H1 (cell line): ENCODE results near the gene PCBP4. TPM values are rescaled to one million over a fixed set of nuclear protein-coding genes. Genes with fewer than 3 reads are reported as not detected.

Experiments used
- CTCF ChIA-PET: fragments of 300-600 bp; sonication (Branson Sonifier 250); formaldehyde crosslinking; loops from one replicate; lab custom pipeline; 2021; ENCODE audit not compliant: partially characterized antibody; lab: Charles Lee
- POLR2A ChIA-PET: fragments of 300-600 bp; sonication (Branson Sonifier 250); formaldehyde crosslinking; loops from one replicate; lab custom pipeline; 2021; ENCODE audit warnings: inconsistent platforms; ENCODE audit not compliant: partially characterized antibody; lab: Charles Lee
- DNase-seq, 2 experiments: peaks; one replicate each; pipeline versions ENCODE4 v3.0.0 to v3.0.0-alpha.2; 2010 to 2022; ENCODE audit warnings: low spot score in 2 of 2, low read depth in 1 of 2, mixed read lengths in 1 of 2
- FAIRE-seq: peaks from 2 replicates; lab custom pipeline; 2011; peaks lifted over from hg19 to GRCh38; lab: Jason Lieb, UNC
- H2AFZ ChIP-seq: 2 replicates; pipeline ENCODE4 v1.8.1; 2012; ENCODE audit warnings: low read length, inconsistent platforms
- H2AK5ac ChIP-seq: 2 replicates; pipeline ENCODE4 v1.6.1; 2013; ENCODE audit warnings: low read depth, low read length
- H2BK120ac ChIP-seq: replicated peaks from 2 replicates; pipeline ENCODE3; 2013; ENCODE audit warnings: low read depth, low read length, inconsistent platforms
- H2BK12ac ChIP-seq: 2 replicates; pipeline ENCODE4 v1.6.1; 2013; ENCODE audit warnings: low read depth, low read length
- H2BK15ac ChIP-seq: 2 replicates; pipeline ENCODE4 v1.6.1; 2013; ENCODE audit warnings: low read length
- H2BK20ac ChIP-seq: 2 replicates; pipeline ENCODE4 v1.6.1; 2013; ENCODE audit warnings: low read length
- H2BK5ac ChIP-seq: 2 replicates; pipeline ENCODE4 v1.6.1; 2013; ENCODE audit warnings: low read depth, low read length
- H3K14ac ChIP-seq: 2 replicates; pipeline ENCODE4 v1.6.1; 2013; ENCODE audit warnings: inconsistent platforms; ENCODE audit not compliant: insufficient read length
- H3K18ac ChIP-seq: 2 replicates; pipeline ENCODE4 v1.6.1; 2013; ENCODE audit warnings: low read length; ENCODE audit errors: extremely low read depth
- H3K23ac ChIP-seq: 2 replicates; pipeline ENCODE4 v1.6.1; 2013; ENCODE audit warnings: inconsistent platforms; ENCODE audit not compliant: insufficient read length
- H3K23me2 ChIP-seq: 2 replicates; pipeline ENCODE4 v1.6.1; 2013; ENCODE audit warnings: low read depth, low read length
- H3K27ac ChIP-seq: 2 replicates; pipeline ENCODE4 v1.6.1; 2011; ENCODE audit warnings: low read depth, low read length, inconsistent platforms
- H3K27me3 ChIP-seq, 4 experiments: replicated peaks in 1 of 4; 1 replicate in 1 of 4; 2 replicates in 3 of 4; pipeline versions ENCODE4 v1.6.1 to v1.8.1; 2011 to 2013; ENCODE audit warnings: low read length in 3 of 4, mild to moderate bottlenecking in 3 of 4, inconsistent platforms in 2 of 4, mixed read lengths in 2 of 4, moderate library complexity in 1 of 4; ENCODE audit not compliant: control insufficient read depth in 3 of 4, insufficient read depth in 3 of 4; ENCODE audit errors: extremely low read depth in 1 of 4
- H3K36me3 ChIP-seq, 4 experiments: 2 replicates each; pipeline versions ENCODE4 v1.6.1 to v1.8.1; 2011 to 2013; ENCODE audit warnings: mild to moderate bottlenecking in 4 of 4, low read length in 3 of 4, moderate library complexity in 2 of 4, control low read depth in 1 of 4, inconsistent platforms in 1 of 4; ENCODE audit not compliant: insufficient read depth in 4 of 4, control insufficient read depth in 2 of 4
- H3K4ac ChIP-seq: replicated peaks from 2 replicates; pipeline ENCODE3; 2013; ENCODE audit warnings: low read length, low read depth, mixed read lengths, inconsistent platforms; ENCODE audit not compliant: insufficient read length
- H3K4me1 ChIP-seq, 4 experiments: replicated peaks in 1 of 4; 1 replicate in 1 of 4; 2 replicates in 3 of 4; pipeline versions ENCODE4 v1.6.1 to v1.8.1; 2011 to 2013; ENCODE audit warnings: low read length in 3 of 4, inconsistent platforms in 2 of 4, mixed read lengths in 1 of 4; ENCODE audit not compliant: insufficient read depth in 4 of 4, control insufficient read depth in 3 of 4
- H3K4me2 ChIP-seq, 2 experiments: 2 replicates each; pipeline versions ENCODE4 v1.6.1 to v1.8.1; 2011 to 2013; ENCODE audit warnings: low read depth in 2 of 2, low read length in 2 of 2, control low read depth in 1 of 2, inconsistent platforms in 1 of 2, mild to moderate bottlenecking in 1 of 2; ENCODE audit not compliant: insufficient read depth in 1 of 2
- H3K4me3 ChIP-seq, 4 experiments: fragments of 200-600, 300-600 bp in 1 of 4; sonication (generic), shearing (Covaris generic), sonication (Bioruptor Twin) in 1 of 4; 2 replicates each; pipeline versions ENCODE4 v1.5.1 to v1.8.1; 2011 to 2016; ENCODE audit warnings: low read length in 4 of 4, low read depth in 3 of 4, control low read depth in 2 of 4, inconsistent platforms in 2 of 4, mild to moderate bottlenecking in 2 of 4, mixed read lengths in 1 of 4, moderate library complexity in 1 of 4; ENCODE audit not compliant: insufficient read depth in 2 of 4; ENCODE audit errors: extremely low read depth in 1 of 4
- H3K56ac ChIP-seq: replicated peaks from 2 replicates; pipeline ENCODE3; 2013; ENCODE audit warnings: low read depth, mild to moderate bottlenecking, mixed read lengths, low read length, inconsistent platforms; ENCODE audit not compliant: insufficient read length
- H3K79me1 ChIP-seq: 2 replicates; pipeline ENCODE4 v1.6.1; 2013; ENCODE audit warnings: low read depth, low read length, control low read depth
- H3K79me2 ChIP-seq, 2 experiments: 2 replicates each; pipeline versions ENCODE4 v1.6.1 to v1.8.1; 2012 to 2013; ENCODE audit warnings: low read length in 2 of 2, mild to moderate bottlenecking in 2 of 2, inconsistent platforms in 1 of 2; ENCODE audit not compliant: insufficient read depth in 2 of 2, control insufficient read depth in 1 of 2
- H3K9ac ChIP-seq, 4 experiments: replicated peaks in 1 of 4; 1 replicate in 1 of 4; 2 replicates in 3 of 4; pipeline versions ENCODE4 v1.6.1 to v1.8.1; 2011 to 2013; ENCODE audit warnings: low read depth in 3 of 4, low read length in 3 of 4, control low read depth in 2 of 4, mild to moderate bottlenecking in 2 of 4, moderate library complexity in 2 of 4, inconsistent platforms in 1 of 4; ENCODE audit errors: extremely low read depth in 1 of 4
- H3K9me3 ChIP-seq, 2 experiments: 2 replicates each; pipeline versions ENCODE4 v1.6.1 to v1.8.1; 2012 to 2013; ENCODE audit warnings: mild to moderate bottlenecking in 2 of 2, moderate library complexity in 2 of 2, control low read depth in 1 of 2, inconsistent platforms in 1 of 2, low read depth in 1 of 2, low read length in 1 of 2, mixed read lengths in 1 of 2; ENCODE audit not compliant: insufficient read depth in 2 of 2
- H4K20me1 ChIP-seq, 2 experiments: replicated peaks in 1 of 2; 2 replicates each; pipeline versions ENCODE3 to v1.8.1; 2011 to 2013; ENCODE audit warnings: inconsistent platforms in 2 of 2, low read length in 2 of 2, mild to moderate bottlenecking in 1 of 2; ENCODE audit not compliant: insufficient read depth in 2 of 2, control insufficient read depth in 1 of 2
- H4K5ac ChIP-seq: 2 replicates; pipeline ENCODE4 v1.6.1; 2013; ENCODE audit warnings: low read length, low read depth, mixed read lengths, inconsistent platforms; ENCODE audit not compliant: insufficient read length
- H4K8ac ChIP-seq: 2 replicates; pipeline ENCODE4 v1.8.0; 2013; ENCODE audit warnings: mild to moderate bottlenecking, moderate library complexity, low read length, inconsistent platforms; ENCODE audit not compliant: insufficient read depth; ENCODE audit errors: extremely low read depth
- H4K91ac ChIP-seq: replicated peaks from 2 replicates; pipeline ENCODE3; 2013; ENCODE audit warnings: low read length, mixed read lengths, inconsistent platforms; ENCODE audit not compliant: insufficient read length
- BRCA1 ChIP-seq: IDR thresholded peaks from 2 replicates; pipeline ENCODE4 v1.6.1; 2012; ENCODE audit warnings: low read depth, low read length, improper control_type of control experiment
- KDM1A ChIP-seq: fragments of 200-600, 300-600 bp; sonication (generic); IDR thresholded peaks from 2 replicates; pipeline ENCODE4 v1.7.1; 2016; ENCODE audit warnings: mild to moderate bottlenecking, low read length, borderline replicate concordance
- WGBS, 2 experiments: shearing (Covaris generic) in 1 of 2; methylation state at CpG; one replicate each; pipeline versions ENCODE4 v1.1.6 to v1.1.7; 2013 to 2015; ENCODE audit warnings: low lambda C conversion rate in 2 of 2, mixed read lengths in 2 of 2, inconsistent platforms in 1 of 2, low coverage in 1 of 2, missing lambda C conversion rate in 1 of 2; ENCODE audit not compliant: insufficient replicate concordance in 2 of 2, insufficient coverage in 1 of 2, insufficient read length in 1 of 2; ENCODE audit errors: extremely low coverage in 1 of 2, missing lambda C conversion rate in 1 of 2; 5-methylcytosine and 5-hydroxymethylcytosine counted together
- polyA plus RNA-seq, 7 experiments: library from polyadenylated mRNA; depleted of rRNA in 3 of 7; stranded (reverse) in 5 of 7; unstranded in 2 of 7; fragments of >200 nt in 5 of 7; fragments of 200-250 nt in 2 of 7; gene quantifications; 1 replicate in 5 of 7; 2 replicates in 1 of 7; 4 replicates in 1 of 7; pipeline versions ENCODE4 v1.2.1 to v1.2.3, GENCODE V29; 2011 to 2013; ENCODE audit warnings: missing spikeins in 2 of 7, mixed read lengths in 2 of 7
- total RNA-seq: library from RNA; stranded (reverse); fragmentation: NEBNext Ultra II Directional; extraction: Animal tissue kit (Norgen Biotek cat#: 25700); gene quantifications from 2 replicates; pipeline ENCODE4 v1.2.1, GENCODE V29; 2021

The PCBP4 gene
- total and polyA plus RNA-seq, 2 of the 8 experiments (the other 6 are each of a cell fraction or from before 2014, with no cell fraction given), result 16.4 to 34.1 TPM

GRCh38 chr3:51997172-51997571 is 29.9 kb upstream of the PCBP4 start:
- H3K4me3 ChIP-seq, result no peak overlapping the region
- no peak overlapping the region for H4K5ac ChIP-seq
- CTCF ChIA-PET, result interaction anchor here (0.7 to 2.6 kb wide), 6 partner anchors 15 to 381 kb away, joined by 3 to 13 read pairs (median 6); no protein-coding TSS in a partner anchor
- H4K8ac ChIP-seq, result no peak overlapping the region
- peaks cover under 1 to 6% of the 10 kb centered on the region in 2 experiments for H4K20me1 ChIP-seq
- peak; percentile 79 for TF ChIP-seq KDM1A
- no peak for TF ChIP-seq BRCA1
- H2AFZ ChIP-seq, result no peak overlapping the region
- peaks cover 4% of the 10 kb centered on the region for H3K79me1 ChIP-seq
- no peak overlapping the region for H2BK120ac ChIP-seq
- no peaks in the 10 kb centered on the region for H3K9me3 ChIP-seq
- no peak overlapping the region for H3K4ac ChIP-seq
- no peak overlapping the region for H3K23ac ChIP-seq
- peaks cover 5% of the 10 kb centered on the region; the same call in 1 of the 2 replicates for H3K23me2 ChIP-seq
- H3K14ac ChIP-seq, result no peak overlapping the region
- POLR2A ChIA-PET, result interaction anchor here (1.2 to 1.5 kb wide), 4 partner anchors 14 to 56 kb away, joined by 3 to 8 read pairs (median 4); partner anchors contain the start of gene ACY1
- no peak overlapping the region for H3K27ac ChIP-seq
- peaks cover 8 to 24% (median 10%) of the 10 kb centered on the region in 4 experiments for H3K4me1 ChIP-seq
- no peak overlapping the region for H3K56ac ChIP-seq
- no peak overlapping the region for H2BK20ac ChIP-seq
- no peak overlapping the region for H2BK5ac ChIP-seq
- peaks cover 17 to 30% (median 24%) of the 10 kb centered on the region in 4 experiments for H3K36me3 ChIP-seq
- H3K4me2 ChIP-seq, result no peak overlapping the region; a peak in 1 of 4 replicates
- H2BK15ac ChIP-seq, result peak overlapping the region; percentile 76; the same call in 1 of the 2 replicates
- FAIRE-seq, result no peak
- no peak overlapping the region for H2BK12ac ChIP-seq
- no peak overlapping the region for H2AK5ac ChIP-seq
- no peak for DNase-seq
- peaks cover 0 to 17% of the 10 kb centered on the region in 2 experiments; a peak in 3 of 4 replicates for H3K79me2 ChIP-seq
- no peak overlapping the region for H3K18ac ChIP-seq
- H3K27me3 ChIP-seq, result no peaks in the 10 kb centered on the region; a peak in 1 of 7 replicates
- 83% methylated on average over 2 of the region's 2 CpGs; no CpG with 5 or more reads in 1 of the 2 experiments for WGBS, 2 experiments
- H4K91ac ChIP-seq, result no peak overlapping the region
- no peak overlapping the region for H3K9ac ChIP-seq
